Cardiac muscle cell (in vitro differentiated cells and primary cell): ENCODE results near the gene PLPP1. TPM values are rescaled to one million over a fixed set of nuclear protein-coding genes. Genes with fewer than 3 reads are reported as not detected.
A peak's percentile ranks its signal among the peaks of the same experiment; 100 is the strongest.

Experiments used
- DNase-seq, 2 donors: peaks; one replicate each; pipeline versions ENCODE4 v3.0.0 to v3.0.0-alpha.2; 2010 to 2017; ENCODE audit warnings: low read depth in 1 of 2, low spot score in 1 of 2
- H3K27ac ChIP-seq: fragments of 200-600 bp; sonication (generic); 2 replicates; pipeline ENCODE4 v1.5.1; 2016
- H3K27me3 ChIP-seq: fragments of 200-600 bp; sonication (generic); 2 replicates; pipeline ENCODE4 v1.6.0; 2016; ENCODE audit warnings: control low read depth
- H3K36me3 ChIP-seq: fragments of 200-600 bp; sonication (generic); 2 replicates; pipeline ENCODE4 v1.5.1; 2016; ENCODE audit warnings: control low read depth
- H3K4me1 ChIP-seq: fragments of 200-600 bp; sonication (generic); 2 replicates; pipeline ENCODE4 v1.8.1; 2017; ENCODE audit warnings: low read depth, mild to moderate bottlenecking, mixed run types
- H3K4me3 ChIP-seq: fragments of 200-600 bp; sonication (generic); 2 replicates; pipeline ENCODE4 v1.5.1; 2016; ENCODE audit warnings: mild to moderate bottlenecking
- H3K9me3 ChIP-seq: fragments of 200-600 bp; sonication (generic); 2 replicates; pipeline ENCODE4 v1.5.1; 2017; ENCODE audit warnings: low read depth, mild to moderate bottlenecking, control low read depth
- CTCF ChIP-seq: IDR thresholded peaks from 2 replicates; pipeline ENCODE4 v1.5.1; 2012; ENCODE audit warnings: low read depth, mild to moderate bottlenecking, low read length
- polyA plus RNA-seq: library from polyadenylated mRNA; unstranded; fragments of >200 nt; fragmentation: Nextera tagmentation; extraction: Ambion mirVana; gene quantifications from 2 replicates; pipeline ENCODE4 v1.2.1, GENCODE V29; 2016
- total RNA-seq: library from RNA; depleted of rRNA; stranded (reverse); fragments of >200 nt; gene quantifications from 2 replicates; pipeline ENCODE4 v1.2.3, GENCODE V29; 2016

The PLPP1 gene
- total and polyA plus RNA-seq, 2 experiments from 2014 or later = 37.5 to 68.4 TPM

- H3K36me3 ChIP-seq = peaks cover 23% of the 10 kb centered on the region
These were observed 123.9 kb downstream of the PLPP1 start for GRCh38 chr5:55410845-55411244.

GRCh38 chr5:55409775-55410174, 125.0 kb downstream of the PLPP1 start:
- no peak for DNase-seq
- Histone ChIP-seq H3K27ac (no peak overlapping the region), H3K4me3 (no peak overlapping the region), H3K4me1 (no peaks in the 10 kb centered on the region), H3K9me3 (no peaks in the 10 kb centered on the region), H3K36me3 (peaks cover 19% of the 10 kb centered on the region), H3K27me3 (no peaks in the 10 kb centered on the region)
- TF ChIP-seq CTCF = no peak

More at GRCh38 chr5:55410845-55411244, 123.9 kb downstream of the PLPP1 start:
- H3K4me3 ChIP-seq = no peak overlapping the region
- DNase-seq = no peak
- no peaks in the 10 kb centered on the region for H3K9me3 ChIP-seq
- H3K27me3 ChIP-seq = no peaks in the 10 kb centered on the region
- no peak overlapping the region for H3K27ac ChIP-seq
- H3K4me1 ChIP-seq = no peaks in the 10 kb centered on the region
- no peak for TF ChIP-seq CTCF

GRCh38 chr5:55407984-55408383, 126.8 kb downstream of the PLPP1 start:
- no peak overlapping the region for H3K4me3 ChIP-seq
- no peaks in the 10 kb centered on the region for H3K4me1 ChIP-seq
- no peak for DNase-seq
- no peak overlapping the region for H3K27ac ChIP-seq
- peaks cover 24% of the 10 kb centered on the region for H3K36me3 ChIP-seq
- no peaks in the 10 kb centered on the region for H3K9me3 ChIP-seq
- no peak for TF ChIP-seq CTCF
- no peaks in the 10 kb centered on the region for H3K27me3 ChIP-seq

GRCh38 chr5:55407059-55407684, 127.6 kb downstream of the PLPP1 start:
- Histone ChIP-seq H3K4me1 (no peaks in the 10 kb centered on the region), H3K36me3 (peaks cover 27% of the 10 kb centered on the region), H3K4me3 (no peak overlapping the region), H3K9me3 (no peaks in the 10 kb centered on the region), H3K27me3 (no peaks in the 10 kb centered on the region), H3K27ac (no peak overlapping the region)
- peak; percentile 76 for TF ChIP-seq CTCF
- peak; percentile 57 to 71 for DNase-seq

- no peak for DNase-seq
- no peak overlapping the region for H3K27ac ChIP-seq
- H3K27me3 ChIP-seq = no peaks in the 10 kb centered on the region
- H3K4me3 ChIP-seq = no peak overlapping the region
- H3K4me1 ChIP-seq = no peaks in the 10 kb centered on the region
- no peaks in the 10 kb centered on the region for H3K9me3 ChIP-seq
- no peak for TF ChIP-seq CTCF
- peaks cover 25% of the 10 kb centered on the region for H3K36me3 ChIP-seq
These were observed 128.5 kb downstream of the PLPP1 start for GRCh38 chr5:55406292-55406691.
